Hepatocyte (in vitro differentiated cells): ENCODE results near the gene PAX5. TPM values are rescaled to one million over a fixed set of nuclear protein-coding genes. Genes with fewer than 3 reads are reported as not detected.
A peak's percentile ranks its signal among the peaks of the same experiment; 100 is the strongest.

Experiments
- DNase-seq: peaks from one replicate; pipeline ENCODE4 v3.0.0-alpha.2; 2016; ENCODE audit warnings: low spot score
- H2AFZ ChIP-seq: fragments of 200-600 bp; sonication (generic); 2 replicates; pipeline ENCODE4 v1.6.0; 2016; ENCODE audit warnings: antibody characterized with exemption, mild to moderate bottlenecking
- H3K27ac ChIP-seq: fragments of 200-600 bp; sonication (generic); 2 replicates; pipeline ENCODE4 v1.5.1; 2016; ENCODE audit warnings: mild to moderate bottlenecking
- H3K27me3 ChIP-seq: fragments of 200-600 bp; sonication (generic); 2 replicates; pipeline ENCODE4 v1.6.1; 2016
- H3K36me3 ChIP-seq: fragments of 200-600 bp; sonication (generic); replicated peaks from 2 replicates; pipeline ENCODE4 v1.5.1; 2016; ENCODE audit warnings: low read depth; ENCODE audit not compliant: insufficient read depth
- H3K4me1 ChIP-seq: fragments of 200-600 bp; sonication (generic); 2 replicates; pipeline ENCODE4 v1.5.1; 2016; ENCODE audit warnings: mild to moderate bottlenecking, moderate library complexity; ENCODE audit not compliant: insufficient read depth
- H3K4me2 ChIP-seq: fragments of 200-600 bp; sonication (generic); 2 replicates; pipeline ENCODE4 v1.6.0; 2016
- H3K4me3 ChIP-seq: fragments of 200-600 bp; sonication (generic); 2 replicates; pipeline ENCODE4 v1.5.1; 2016; ENCODE audit warnings: mild to moderate bottlenecking
- H3K79me2 ChIP-seq: fragments of 200-600 bp; sonication (generic); 2 replicates; pipeline ENCODE4 v1.6.0; 2017; ENCODE audit warnings: mild to moderate bottlenecking
- H3K9me2 ChIP-seq: fragments of 200-600 bp; sonication (generic); replicated peaks from 2 replicates; pipeline ENCODE4 v1.6.0; 2017; ENCODE audit warnings: mild to moderate bottlenecking; ENCODE audit not compliant: insufficient read depth
- H3K9me3 ChIP-seq: fragments of 200-600 bp; sonication (generic); 2 replicates; pipeline ENCODE4 v1.5.1; 2016; ENCODE audit warnings: low read depth, mild to moderate bottlenecking
- H4K20me1 ChIP-seq: fragments of 200-600 bp; sonication (generic); 2 replicates; pipeline ENCODE4 v1.6.0; 2016; ENCODE audit warnings: mild to moderate bottlenecking; ENCODE audit not compliant: insufficient read depth, poor library complexity, severe bottlenecking
- CTCF ChIP-seq: fragments of 200-600 bp; sonication (generic); IDR thresholded peaks from 2 replicates; pipeline ENCODE4 v1.5.1; 2016; ENCODE audit warnings: antibody characterized with exemption, mild to moderate bottlenecking; ENCODE audit not compliant: poor library complexity
- EZH2 ChIP-seq: fragments of 200-600 bp; sonication (generic); IDR thresholded peaks from 2 replicates; pipeline ENCODE4 v1.6.1; 2016; ENCODE audit warnings: antibody characterized with exemption, mild to moderate bottlenecking, borderline replicate concordance
- EZH2phosphoT487 ChIP-seq: fragments of 200-600 bp; sonication (generic); IDR thresholded peaks from one replicate; pipeline ENCODE4 v1.6.1; 2018; ENCODE audit warnings: antibody characterized with exemption, mild to moderate bottlenecking, low read depth, moderate library complexity; ENCODE audit not compliant: unreplicated experiment, severe bottlenecking
- WGBS: methylation state at CpG from one replicate; pipeline ENCODE4 v1.1.6; 2016; ENCODE audit warnings: low lambda C conversion rate; ENCODE audit errors: missing lambda C conversion rate; 5-methylcytosine and 5-hydroxymethylcytosine counted together
- polyA plus RNA-seq: library from polyadenylated mRNA; unstranded; fragments of >200 nt; fragmentation: Nextera tagmentation; extraction: Ambion mirVana; gene quantifications from 2 replicates; pipeline ENCODE4 v1.2.1, GENCODE V29; 2016
- total RNA-seq: library from RNA; depleted of rRNA; stranded (reverse); fragments of >200 nt; gene quantifications from 2 replicates; pipeline ENCODE4 v1.2.3, GENCODE V29; 2014

Gene PAX5
- total and polyA plus RNA-seq, 2 experiments from 2014 or later = not detected

- peaks cover 82% of the 10 kb centered on the region for H3K27me3 ChIP-seq
- no peaks in the 10 kb centered on the region for H4K20me1 ChIP-seq
- TF ChIP-seq CTCF (no peak), EZH2phosphoT487 (no peak), EZH2 (no peak)
- H3K36me3 ChIP-seq = no peaks in the 10 kb centered on the region
- peaks cover 4% of the 10 kb centered on the region for H3K4me1 ChIP-seq
- WGBS = 22% methylated on average over 10 of the region's 10 CpGs
- peak overlapping the region; percentile 13 for H3K4me2 ChIP-seq
- H3K27ac ChIP-seq = no peak overlapping the region
- DNase-seq = no peak
- no peaks in the 10 kb centered on the region for H3K79me2 ChIP-seq
- no peaks in the 10 kb centered on the region for H3K9me3 ChIP-seq
- no peak overlapping the region for H2AFZ ChIP-seq
- H3K4me3 ChIP-seq = no peak overlapping the region
- no peaks in the 10 kb centered on the region for H3K9me2 ChIP-seq
These were observed 46.7 kb downstream of the PAX5 start for GRCh38 chr9:36987409-36987808.

- peaks cover 81% of the 10 kb centered on the region for H3K27me3 ChIP-seq
- WGBS = 8% methylated on average over 57 of the region's 65 CpGs
These were observed 47.3 kb downstream of the PAX5 start for GRCh38 chr9:36986468-36987408.

GRCh38 chr9:36985769-36986467, 48.1 kb downstream of the PAX5 start:
- H2AFZ ChIP-seq = no peak overlapping the region
- TF ChIP-seq EZH2phosphoT487 (peak; percentile 7), EZH2 (no peak), CTCF (no peak)
- no peaks in the 10 kb centered on the region for H3K9me3 ChIP-seq
- DNase-seq = no peak
- no peaks in the 10 kb centered on the region for H3K79me2 ChIP-seq
- no peak overlapping the region for H3K27ac ChIP-seq
- H3K36me3 ChIP-seq = no peaks in the 10 kb centered on the region
- H3K4me3 ChIP-seq = no peak overlapping the region
- peak overlapping the region; percentile 79 for H3K4me2 ChIP-seq
- H3K4me1 ChIP-seq = peaks cover 4% of the 10 kb centered on the region
- 3% methylated on average over 50 of the region's 70 CpGs for WGBS
- no peaks in the 10 kb centered on the region for H4K20me1 ChIP-seq
- H3K27me3 ChIP-seq = peaks cover 82% of the 10 kb centered on the region
- no peaks in the 10 kb centered on the region for H3K9me2 ChIP-seq

More at GRCh38 chr9:36986468-36987408, 47.3 kb downstream of the PAX5 start:
- Histone ChIP-seq H2AFZ (no peak overlapping the region), H3K9me3 (no peaks in the 10 kb centered on the region), H3K27ac (no peak overlapping the region), H3K4me3 (no peak overlapping the region), H3K9me2 (no peaks in the 10 kb centered on the region), H3K4me2 (peak overlapping the region; percentile 79), H3K36me3 (no peaks in the 10 kb centered on the region), H3K79me2 (no peaks in the 10 kb centered on the region), H3K4me1 (peaks cover 4% of the 10 kb centered on the region), H4K20me1 (no peaks in the 10 kb centered on the region)
- no peak for TF ChIP-seq CTCF
- peak; percentile 66 for TF ChIP-seq EZH2
- TF ChIP-seq EZH2phosphoT487 = no peak
- no peak for DNase-seq
